ENCODE data around the gene UNKL. TPM values are rescaled to one million over a fixed set of nuclear protein-coding genes. Genes with fewer than 3 reads are reported as not detected.

The UNKL gene
- total RNA-seq, 1 donor from 2014 or later = 13.4 TPM

GRCh38 chr16:1395444-1396031, 19.0 kb downstream of the UNKL start:
- Histone ChIP-seq H3K9me3 (replicated peaks) (no peaks in the 10 kb centered on the region), H3K27me3 (ENCODE audit: low read depth) (no peaks in the 10 kb centered on the region), H3K4me1 (no peaks in the 10 kb centered on the region), H3K27ac (replicated peaks) (no peak overlapping the region), H3K36me3 (peaks cover 79% of the 10 kb centered on the region), H3K4me3 (no peak overlapping the region)
- no peak for TF ChIP-seq CTCF (IDR thresholded peaks at IDR 0.05; ENCODE audit: borderline replicate concordance)
- no peak for DNase-seq
- intact Hi-C loops (cut with micrococcal nuclease) = no loop called here

- no peak for DNase-seq
- H3K4me1 ChIP-seq = no peaks in the 10 kb centered on the region
- H3K9me3 ChIP-seq (replicated peaks) = no peaks in the 10 kb centered on the region
- no peaks in the 10 kb centered on the region for H3K27me3 ChIP-seq (ENCODE audit: low read depth)
- no peak overlapping the region for H3K4me3 ChIP-seq
- H3K36me3 ChIP-seq = peaks cover 85% of the 10 kb centered on the region
- intact Hi-C loops (cut with micrococcal nuclease) = no loop called here
- no peak overlapping the region for H3K27ac ChIP-seq (replicated peaks)
- TF ChIP-seq CTCF (IDR thresholded peaks at IDR 0.05; ENCODE audit: borderline replicate concordance) = no peak
These were observed 20.0 kb downstream of the UNKL start for GRCh38 chr16:1394367-1394951.

GRCh38 chr16:1393613-1394176, 20.8 kb downstream of the UNKL start:
- intact Hi-C loops (cut with micrococcal nuclease) = no loop called here

GRCh38 chr16:1392826-1393225, 21.7 kb downstream of the UNKL start:
- intact Hi-C loops (cut with micrococcal nuclease) = no loop called here
- TF ChIP-seq CTCF (IDR thresholded peaks at IDR 0.05; ENCODE audit: borderline replicate concordance) = no peak
- Histone ChIP-seq H3K27me3 (ENCODE audit: low read depth) (no peaks in the 10 kb centered on the region), H3K36me3 (peaks cover 85% of the 10 kb centered on the region), H3K4me3 (no peak overlapping the region), H3K27ac (replicated peaks) (no peak overlapping the region), H3K4me1 (no peaks in the 10 kb centered on the region), H3K9me3 (replicated peaks) (no peaks in the 10 kb centered on the region)
- no peak for DNase-seq

More at GRCh38 chr16:1393613-1394176, 20.8 kb downstream of the UNKL start:
- no peak overlapping the region for H3K4me3 ChIP-seq
- no peaks in the 10 kb centered on the region for H3K4me1 ChIP-seq
- peaks cover 85% of the 10 kb centered on the region for H3K36me3 ChIP-seq
- no peak overlapping the region for H3K27ac ChIP-seq (replicated peaks)
- DNase-seq = no peak
- H3K27me3 ChIP-seq (ENCODE audit: low read depth) = no peaks in the 10 kb centered on the region
- TF ChIP-seq CTCF (IDR thresholded peaks at IDR 0.05; ENCODE audit: borderline replicate concordance) = no peak
- no peaks in the 10 kb centered on the region for H3K9me3 ChIP-seq (replicated peaks)

GRCh38 chr16:1390239-1390779, 24.2 kb downstream of the UNKL start:
- Histone ChIP-seq H3K4me3 (no peak overlapping the region), H3K4me1 (no peaks in the 10 kb centered on the region), H3K9me3 (replicated peaks) (no peaks in the 10 kb centered on the region), H3K27me3 (ENCODE audit: low read depth) (no peaks in the 10 kb centered on the region), H3K27ac (replicated peaks) (no peak overlapping the region), H3K36me3 (peaks cover 75% of the 10 kb centered on the region)
- TF ChIP-seq CTCF (IDR thresholded peaks at IDR 0.05; ENCODE audit: borderline replicate concordance) = no peak
- DNase-seq = no peak
- intact Hi-C loops (cut with micrococcal nuclease) = no loop called here

Measured in left ventricle myocardium inferior (tissue), 1 donor.